HG03571 (cell line): ENCODE results near the gene LRRC8C.

Experiments used
- ATAC-seq: cut with Tn5 transposase; IDR thresholded peaks from one replicate; pipeline ENCODE4 v1.9.1; 2021; ENCODE audit not compliant: unreplicated experiment

The LRRC8C gene

GRCh38 chr1:89633248-89633799, 404 bp downstream of the LRRC8C start:
- peak; percentile 45 for ATAC-seq

GRCh38 chr1:89633800-89634625, 1.1 kb downstream of the LRRC8C start:
- no peak for ATAC-seq

GRCh38 chr1:89635825-89636815, 3.2 kb downstream of the LRRC8C start:
- ATAC-seq, result no peak

GRCh38 chr1:89637496-89637895, 4.6 kb downstream of the LRRC8C start:
- no peak for ATAC-seq

GRCh38 chr1:89640440-89640839, 7.5 kb downstream of the LRRC8C start:
- ATAC-seq, result no peak

- no peak for ATAC-seq
Measured at GRCh38 chr1:89641781-89642180, 8.9 kb downstream of the LRRC8C start.

- ATAC-seq, result no peak
Measured at GRCh38 chr1:89643577-89643976, 10.7 kb downstream of the LRRC8C start.

GRCh38 chr1:89644119-89644814, 11.3 kb downstream of the LRRC8C start:
- no peak for ATAC-seq

- ATAC-seq, result no peak
Measured at GRCh38 chr1:89646259-89646658, 13.3 kb downstream of the LRRC8C start.

GRCh38 chr1:89649783-89650182, 16.9 kb downstream of the LRRC8C start:
- ATAC-seq, result no peak

GRCh38 chr1:89652373-89652772, 19.5 kb downstream of the LRRC8C start:
- no peak for ATAC-seq

GRCh38 chr1:89657886-89658285, 25.0 kb downstream of the LRRC8C start:
- ATAC-seq, result peak; percentile 65

- ATAC-seq, result no peak
Measured at GRCh38 chr1:89659322-89660081, 26.6 kb downstream of the LRRC8C start.

GRCh38 chr1:89660224-89661061, 27.5 kb downstream of the LRRC8C start:
- ATAC-seq, result no peak

GRCh38 chr1:89665941-89666340, 33.0 kb downstream of the LRRC8C start:
- no peak for ATAC-seq

- ATAC-seq, result no peak
Measured at GRCh38 chr1:89666640-89667039, 33.7 kb downstream of the LRRC8C start.

GRCh38 chr1:89667691-89668090, 34.8 kb downstream of the LRRC8C start:
- no peak for ATAC-seq

GRCh38 chr1:89668961-89669360, 36.0 kb downstream of the LRRC8C start:
- ATAC-seq, result no peak

- ATAC-seq, result no peak
Measured at GRCh38 chr1:89669441-89669840, 36.5 kb downstream of the LRRC8C start.
